OCI-LY1 (cell line): Measurements from ENCODE around the gene HNRNPCL2.
"Not testable (repeated sequence)": the region's sequence is repeated elsewhere in the genome, so short reads cannot be mapped to it uniquely, and the experiment has no call there.

Source experiments
- H2AFZ ChIP-seq: fragments of 200-600 bp; sonication (generic), shearing (Covaris generic); 2 replicates; pipeline ENCODE4 v1.6.0; 2014; ENCODE audit warnings: antibody characterized with exemption, mild to moderate bottlenecking, low read length
- H3F3A ChIP-seq: fragments of 200-600 bp; sonication (generic), shearing (Covaris generic); 2 replicates; pipeline ENCODE4 v1.6.0; 2014; ENCODE audit warnings: mild to moderate bottlenecking, antibody characterized with exemption, low read length, moderate library complexity; ENCODE audit not compliant: insufficient read depth
- H3K27ac ChIP-seq: fragments of 200-600 bp; sonication (generic); 2 replicates; pipeline ENCODE4 v1.5.1; 2014; ENCODE audit warnings: low read length, mixed run types, mild to moderate bottlenecking, low read depth; ENCODE audit not compliant: poor library complexity, severe bottlenecking
- H3K27me3 ChIP-seq: fragments of 200-600 bp; sonication (generic); 2 replicates; pipeline ENCODE4 v1.6.0; 2014; ENCODE audit warnings: antibody characterized with exemption, mild to moderate bottlenecking, low read length, moderate library complexity; ENCODE audit not compliant: insufficient read depth
- H3K36me3 ChIP-seq: fragments of 200-600 bp; sonication (generic); 2 replicates; pipeline ENCODE4 v1.6.1; 2014; ENCODE audit warnings: mild to moderate bottlenecking, antibody characterized with exemption, low read length, moderate library complexity, mixed read lengths; ENCODE audit not compliant: insufficient read depth
- H3K4me1 ChIP-seq: fragments of 200-600 bp; sonication (generic); 2 replicates; pipeline ENCODE4 v1.5.1; 2014; ENCODE audit warnings: mild to moderate bottlenecking, low read length, moderate library complexity; ENCODE audit not compliant: insufficient read depth, severe bottlenecking
- H3K4me2 ChIP-seq: fragments of 200-600 bp; sonication (generic), shearing (Covaris generic); 2 replicates; pipeline ENCODE4 v1.6.1; 2014; ENCODE audit warnings: low read length
- H3K4me3 ChIP-seq: fragments of 200-600 bp; sonication (generic); 2 replicates; pipeline ENCODE4 v1.5.1; 2014; ENCODE audit warnings: low read length, low read depth, mild to moderate bottlenecking, mixed read lengths; ENCODE audit not compliant: poor library complexity, severe bottlenecking
- H3K79me2 ChIP-seq: fragments of 200-600 bp; shearing (Covaris generic); 2 replicates; pipeline ENCODE4 v1.6.1; 2016; ENCODE audit warnings: mixed run types, low read length, mixed read lengths; ENCODE audit not compliant: insufficient read depth
- H3K9ac ChIP-seq: fragments of 200-600 bp; sonication (generic), shearing (Covaris generic); 2 replicates; pipeline ENCODE4 v1.6.1; 2014; ENCODE audit warnings: mild to moderate bottlenecking, low read length, mixed read lengths
- H3K9me2 ChIP-seq: fragments of 200-600 bp; sonication (generic), shearing (Covaris generic); 2 replicates; pipeline ENCODE4 v1.6.1; 2014; ENCODE audit warnings: low read depth, mild to moderate bottlenecking, low read length, mixed read lengths
- H3K9me3 ChIP-seq: fragments of 200-600 bp; shearing (Covaris generic); 2 replicates; pipeline ENCODE4 v1.6.1; 2014; ENCODE audit warnings: low read length, mixed read lengths
- H4K20me1 ChIP-seq: fragments of 200-600 bp; sonication (generic), shearing (Covaris generic); 2 replicates; pipeline ENCODE4 v1.6.0; 2016; ENCODE audit warnings: mild to moderate bottlenecking, low read length; ENCODE audit not compliant: insufficient read depth

Gene HNRNPCL2

GRCh38 chr1:13116754-13117153, at the start of gene HNRNPCL2:
TSS of gene HNRNPCL2 (minus strand) at chr1:13116854. CDS start at chr1:13116400, 454 bp downstream.
- not testable (repeated sequence) for H3K9me3 ChIP-seq, H3K27ac ChIP-seq, H3K4me3 ChIP-seq, H4K20me1 ChIP-seq, H3K27me3 ChIP-seq, H2AFZ ChIP-seq, H3K4me1 ChIP-seq, H3K9ac ChIP-seq, H3K9me2 ChIP-seq, H3F3A ChIP-seq, H3K4me2 ChIP-seq, H3K36me3 ChIP-seq, H3K79me2 ChIP-seq

- not testable (repeated sequence) for H3K9me3 ChIP-seq, H3K4me2 ChIP-seq, H3F3A ChIP-seq, H4K20me1 ChIP-seq, H3K4me3 ChIP-seq, H3K9ac ChIP-seq, H3K36me3 ChIP-seq, H3K79me2 ChIP-seq, H3K4me1 ChIP-seq, H2AFZ ChIP-seq, H3K27ac ChIP-seq, H3K9me2 ChIP-seq, H3K27me3 ChIP-seq
Measured at GRCh38 chr1:13165531-13165930, 48.9 kb upstream of the HNRNPCL2 start, which contains the start of gene HNRNPCL4. TSS of gene HNRNPCL4 (minus strand) at chr1:13165631. CDS start at chr1:13165467, 164 bp downstream.

GRCh38 chr1:13155909-13156308, 39.3 kb upstream of the HNRNPCL2 start, which contains the start of gene PRAMEF26:
TSS of gene PRAMEF26 (minus strand) at chr1:13156009. CDS start at chr1:13153095, 2,914 bp downstream.
- not testable (repeated sequence) for H3K27me3 ChIP-seq, H3K36me3 ChIP-seq, H3K4me3 ChIP-seq, H3K9me2 ChIP-seq, H3K9me3 ChIP-seq, H3K9ac ChIP-seq, H3K27ac ChIP-seq, H3K4me2 ChIP-seq, H3K79me2 ChIP-seq, H4K20me1 ChIP-seq, H2AFZ ChIP-seq, H3K4me1 ChIP-seq, H3F3A ChIP-seq

- not testable (repeated sequence) for H3K9me2 ChIP-seq, H3K9me3 ChIP-seq, H3K36me3 ChIP-seq, H3K27me3 ChIP-seq, H4K20me1 ChIP-seq, H3K4me2 ChIP-seq, H2AFZ ChIP-seq, H3K9ac ChIP-seq, H3K4me3 ChIP-seq, H3K4me1 ChIP-seq, H3F3A ChIP-seq, H3K79me2 ChIP-seq, H3K27ac ChIP-seq
Measured at GRCh38 chr1:13070474-13070873, 46.2 kb downstream of the HNRNPCL2 start, which contains the start of gene PRAMEF25. TSS of gene PRAMEF25 (plus strand) at chr1:13070774. CDS start at chr1:13073694, 2,920 bp downstream.
